Hepatocyte (in vitro differentiated cells): ENCODE results near the gene TACC2. TPM values are rescaled to one million over a fixed set of nuclear protein-coding genes. Genes with fewer than 3 reads are reported as not detected.

Experiments
- DNase-seq: peaks from one replicate; pipeline ENCODE4 v3.0.0-alpha.2; 2016; ENCODE audit warnings: low spot score
- H2AFZ ChIP-seq: fragments of 200-600 bp; sonication (generic); 2 replicates; pipeline ENCODE4 v1.6.0; 2016; ENCODE audit warnings: antibody characterized with exemption, mild to moderate bottlenecking
- H3K27ac ChIP-seq: fragments of 200-600 bp; sonication (generic); 2 replicates; pipeline ENCODE4 v1.5.1; 2016; ENCODE audit warnings: mild to moderate bottlenecking
- H3K27me3 ChIP-seq: fragments of 200-600 bp; sonication (generic); 2 replicates; pipeline ENCODE4 v1.6.1; 2016
- H3K36me3 ChIP-seq: fragments of 200-600 bp; sonication (generic); replicated peaks from 2 replicates; pipeline ENCODE4 v1.5.1; 2016; ENCODE audit warnings: low read depth; ENCODE audit not compliant: insufficient read depth
- H3K4me1 ChIP-seq: fragments of 200-600 bp; sonication (generic); 2 replicates; pipeline ENCODE4 v1.5.1; 2016; ENCODE audit warnings: mild to moderate bottlenecking, moderate library complexity; ENCODE audit not compliant: insufficient read depth
- H3K4me2 ChIP-seq: fragments of 200-600 bp; sonication (generic); 2 replicates; pipeline ENCODE4 v1.6.0; 2016
- H3K4me3 ChIP-seq: fragments of 200-600 bp; sonication (generic); 2 replicates; pipeline ENCODE4 v1.5.1; 2016; ENCODE audit warnings: mild to moderate bottlenecking
- H3K79me2 ChIP-seq: fragments of 200-600 bp; sonication (generic); 2 replicates; pipeline ENCODE4 v1.6.0; 2017; ENCODE audit warnings: mild to moderate bottlenecking
- H3K9me2 ChIP-seq: fragments of 200-600 bp; sonication (generic); replicated peaks from 2 replicates; pipeline ENCODE4 v1.6.0; 2017; ENCODE audit warnings: mild to moderate bottlenecking; ENCODE audit not compliant: insufficient read depth
- H3K9me3 ChIP-seq: fragments of 200-600 bp; sonication (generic); 2 replicates; pipeline ENCODE4 v1.5.1; 2016; ENCODE audit warnings: low read depth, mild to moderate bottlenecking
- H4K20me1 ChIP-seq: fragments of 200-600 bp; sonication (generic); 2 replicates; pipeline ENCODE4 v1.6.0; 2016; ENCODE audit warnings: mild to moderate bottlenecking; ENCODE audit not compliant: insufficient read depth, poor library complexity, severe bottlenecking
- EZH2 ChIP-seq: fragments of 200-600 bp; sonication (generic); IDR thresholded peaks from 2 replicates; pipeline ENCODE4 v1.6.1; 2016; ENCODE audit warnings: antibody characterized with exemption, mild to moderate bottlenecking, borderline replicate concordance
- EZH2phosphoT487 ChIP-seq: fragments of 200-600 bp; sonication (generic); IDR thresholded peaks from one replicate; pipeline ENCODE4 v1.6.1; 2018; ENCODE audit warnings: antibody characterized with exemption, mild to moderate bottlenecking, low read depth, moderate library complexity; ENCODE audit not compliant: unreplicated experiment, severe bottlenecking
- WGBS: methylation state at CpG from one replicate; pipeline ENCODE4 v1.1.6; 2016; ENCODE audit warnings: low lambda C conversion rate; ENCODE audit errors: missing lambda C conversion rate; 5-methylcytosine and 5-hydroxymethylcytosine counted together
- polyA plus RNA-seq: library from polyadenylated mRNA; unstranded; fragments of >200 nt; fragmentation: Nextera tagmentation; extraction: Ambion mirVana; gene quantifications from 2 replicates; pipeline ENCODE4 v1.2.1, GENCODE V29; 2016
- total RNA-seq: library from RNA; depleted of rRNA; stranded (reverse); fragments of >200 nt; gene quantifications from 2 replicates; pipeline ENCODE4 v1.2.3, GENCODE V29; 2014
- TF ChIP-seq, protein P1 (sequence below): fragments of 200-600 bp; sonication (generic); IDR thresholded peaks from 2 replicates; pipeline ENCODE4 v1.5.1; 2016; ENCODE audit warnings: antibody characterized with exemption, mild to moderate bottlenecking; ENCODE audit not compliant: poor library complexity

TACC2 gene
- total and polyA plus RNA-seq, 2 experiments from 2014 or later: 20.0 to 34.6 TPM

GRCh38 chr10:122113945-122114747, 125.2 kb downstream of the TACC2 start:
- Histone ChIP-seq H3K27me3 (no peaks in the 10 kb centered on the region), H3K4me3 (peak overlapping the region; percentile 79), H4K20me1 (peaks cover 8% of the 10 kb centered on the region), H3K27ac (peak overlapping the region; percentile 99), H3K4me2 (peak overlapping the region; percentile 91), H3K9me2 (no peaks in the 10 kb centered on the region), H3K9me3 (no peaks in the 10 kb centered on the region), H2AFZ (peak overlapping the region; percentile 79), H3K79me2 (peaks cover 51% of the 10 kb centered on the region), H3K4me1 (peaks cover 17% of the 10 kb centered on the region), H3K36me3 (no peaks in the 10 kb centered on the region)
- TF ChIP-seq EZH2 (no peak), EZH2phosphoT487 (no peak)
- TF ChIP-seq, protein P1, sequence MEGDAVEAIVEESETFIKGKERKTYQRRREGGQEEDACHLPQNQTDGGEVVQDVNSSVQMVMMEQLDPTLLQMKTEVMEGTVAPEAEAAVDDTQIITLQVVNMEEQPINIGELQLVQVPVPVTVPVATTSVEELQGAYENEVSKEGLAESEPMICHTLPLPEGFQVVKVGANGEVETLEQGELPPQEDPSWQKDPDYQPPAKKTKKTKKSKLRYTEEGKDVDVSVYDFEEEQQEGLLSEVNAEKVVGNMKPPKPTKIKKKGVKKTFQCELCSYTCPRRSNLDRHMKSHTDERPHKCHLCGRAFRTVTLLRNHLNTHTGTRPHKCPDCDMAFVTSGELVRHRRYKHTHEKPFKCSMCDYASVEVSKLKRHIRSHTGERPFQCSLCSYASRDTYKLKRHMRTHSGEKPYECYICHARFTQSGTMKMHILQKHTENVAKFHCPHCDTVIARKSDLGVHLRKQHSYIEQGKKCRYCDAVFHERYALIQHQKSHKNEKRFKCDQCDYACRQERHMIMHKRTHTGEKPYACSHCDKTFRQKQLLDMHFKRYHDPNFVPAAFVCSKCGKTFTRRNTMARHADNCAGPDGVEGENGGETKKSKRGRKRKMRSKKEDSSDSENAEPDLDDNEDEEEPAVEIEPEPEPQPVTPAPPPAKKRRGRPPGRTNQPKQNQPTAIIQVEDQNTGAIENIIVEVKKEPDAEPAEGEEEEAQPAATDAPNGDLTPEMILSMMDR: no peak
- no peak for DNase-seq
- WGBS: 40% methylated on average over 18 of the region's 18 CpGs

DNA sequence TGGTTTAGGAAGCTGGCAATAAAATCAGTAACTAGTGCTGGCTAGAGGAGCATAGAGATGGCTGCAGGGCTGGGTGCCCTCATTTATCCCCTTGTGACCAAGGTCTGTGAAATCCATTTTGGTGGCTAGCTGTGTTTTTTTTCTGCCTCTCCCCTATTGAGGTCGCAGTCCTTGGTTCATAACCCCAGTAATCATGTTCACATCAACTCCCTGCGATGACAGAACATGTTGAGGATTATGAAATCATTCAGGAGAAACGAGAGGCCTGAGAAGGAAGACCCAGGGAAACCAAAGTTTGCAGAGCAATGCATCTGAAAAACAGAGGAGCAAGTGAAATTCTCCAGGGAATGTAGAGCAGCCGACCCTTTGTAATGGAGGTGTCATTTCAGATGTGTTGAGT, 126.9 kb downstream of the TACC2 start:
- Histone ChIP-seq H3K27me3 (no peaks in the 10 kb centered on the region), H3K9me3 (no peaks in the 10 kb centered on the region), H2AFZ (no peak overlapping the region), H3K4me1 (peaks cover 17% of the 10 kb centered on the region), H3K27ac (peak overlapping the region; percentile 71), H3K4me3 (no peak overlapping the region), H4K20me1 (peaks cover 8% of the 10 kb centered on the region), H3K4me2 (peak overlapping the region; percentile 14), H3K36me3 (no peaks in the 10 kb centered on the region), H3K9me2 (no peaks in the 10 kb centered on the region), H3K79me2 (peaks cover 69% of the 10 kb centered on the region)
- TF ChIP-seq EZH2 (no peak), EZH2phosphoT487 (no peak)
- TF ChIP-seq, protein P1: no peak
- WGBS: 79% methylated on average over 4 of the region's 4 CpGs
- DNase-seq: no peak

GRCh38 chr10:122116331-122116730, 127.4 kb downstream of the TACC2 start:
- 49% methylated on average over 5 of the region's 5 CpGs for WGBS

More at GRCh38 chr10:122116331-122116730, 127.4 kb downstream of the TACC2 start:
- peaks cover 17% of the 10 kb centered on the region for H3K4me1 ChIP-seq
- peak overlapping the region; percentile 71 for H3K27ac ChIP-seq
- H3K4me3 ChIP-seq: no peak overlapping the region
- TF ChIP-seq EZH2: no peak
- TF ChIP-seq EZH2phosphoT487: no peak
- TF ChIP-seq, protein P1: no peak
- H3K9me2 ChIP-seq: no peaks in the 10 kb centered on the region
- peak overlapping the region; percentile 14 for H3K4me2 ChIP-seq
- H3K9me3 ChIP-seq: no peaks in the 10 kb centered on the region
- peaks cover 73% of the 10 kb centered on the region for H3K79me2 ChIP-seq
- no peaks in the 10 kb centered on the region for H3K27me3 ChIP-seq
- DNase-seq: peak; percentile 55
- peaks cover 8% of the 10 kb centered on the region for H4K20me1 ChIP-seq
- no peaks in the 10 kb centered on the region for H3K36me3 ChIP-seq
- H2AFZ ChIP-seq: no peak overlapping the region
